Measurements from ENCODE around the gene EIF4G1.

The EIF4G1 gene

DNA sequence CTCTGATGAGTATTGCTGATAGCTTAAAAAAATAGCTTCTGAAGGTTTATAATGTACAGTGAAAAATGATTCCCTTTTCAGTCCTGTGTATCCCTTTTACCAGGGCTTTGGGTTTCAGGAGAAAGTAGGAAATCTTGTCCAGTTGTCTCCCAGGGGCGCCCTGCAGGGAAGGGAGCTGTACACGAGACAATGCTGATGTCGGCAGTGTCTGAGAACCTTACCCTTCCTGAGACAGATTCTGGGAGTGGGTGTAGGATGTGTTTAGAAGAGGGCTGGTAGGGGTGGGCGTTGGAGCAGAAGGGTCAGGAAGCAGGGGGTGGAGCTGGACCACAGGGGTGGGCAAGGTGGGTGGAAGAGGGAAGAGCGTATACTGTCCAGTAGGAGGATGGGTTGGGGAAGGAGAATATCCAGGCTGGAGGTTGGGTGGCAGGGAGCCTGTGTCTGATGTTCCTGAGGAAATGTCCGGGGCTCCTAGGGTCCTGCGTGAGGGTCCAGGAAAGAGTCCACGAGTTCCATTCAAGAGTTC is 58.0 kb downstream of the EIF4G1 start:
- no peak for DNase-seq

- no peak for DNase-seq
Observed at GRCh38 chr3:184372911-184373310, 58.5 kb downstream of the EIF4G1 start.

DNA sequence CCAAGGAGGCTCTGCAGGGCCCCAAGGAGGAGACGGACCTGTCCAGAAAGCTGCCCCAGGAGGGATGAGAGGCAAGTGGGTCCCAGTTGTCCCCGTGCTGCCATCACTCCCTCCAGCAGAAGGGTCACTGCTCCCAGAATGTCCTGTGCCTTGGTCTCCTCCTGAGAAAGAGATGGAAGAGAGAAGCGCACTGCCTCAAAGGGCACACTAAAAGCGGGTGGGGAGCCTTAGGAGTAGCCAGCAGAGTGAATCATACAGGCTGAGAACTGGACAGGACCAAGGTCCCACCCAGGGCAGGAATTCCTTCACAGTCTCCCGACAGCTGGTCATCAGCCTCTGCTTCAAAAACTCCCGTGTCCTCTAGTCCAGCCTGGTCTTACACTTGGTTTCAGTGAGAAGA is 59.0 kb downstream of the EIF4G1 start:
- no peak for DNase-seq

GRCh38 chr3:184375747-184376461 is 61.5 kb downstream of the EIF4G1 start:
- no peak for DNase-seq

GRCh38 chr3:184377374-184377773 is 63.0 kb downstream of the EIF4G1 start:
- DNase-seq: no peak

GRCh38 chr3:184377882-184378445 is 63.6 kb downstream of the EIF4G1 start, which contains the start of gene THPO:
Gene THPO (minus strand): TSS chr3:184378207. CDS start chr3:184376259, 1,948 bp downstream.
- DNase-seq: no peak

- no peak for DNase-seq
Observed at GRCh38 chr3:184378651-184379357, 64.4 kb downstream of the EIF4G1 start.

DNA sequence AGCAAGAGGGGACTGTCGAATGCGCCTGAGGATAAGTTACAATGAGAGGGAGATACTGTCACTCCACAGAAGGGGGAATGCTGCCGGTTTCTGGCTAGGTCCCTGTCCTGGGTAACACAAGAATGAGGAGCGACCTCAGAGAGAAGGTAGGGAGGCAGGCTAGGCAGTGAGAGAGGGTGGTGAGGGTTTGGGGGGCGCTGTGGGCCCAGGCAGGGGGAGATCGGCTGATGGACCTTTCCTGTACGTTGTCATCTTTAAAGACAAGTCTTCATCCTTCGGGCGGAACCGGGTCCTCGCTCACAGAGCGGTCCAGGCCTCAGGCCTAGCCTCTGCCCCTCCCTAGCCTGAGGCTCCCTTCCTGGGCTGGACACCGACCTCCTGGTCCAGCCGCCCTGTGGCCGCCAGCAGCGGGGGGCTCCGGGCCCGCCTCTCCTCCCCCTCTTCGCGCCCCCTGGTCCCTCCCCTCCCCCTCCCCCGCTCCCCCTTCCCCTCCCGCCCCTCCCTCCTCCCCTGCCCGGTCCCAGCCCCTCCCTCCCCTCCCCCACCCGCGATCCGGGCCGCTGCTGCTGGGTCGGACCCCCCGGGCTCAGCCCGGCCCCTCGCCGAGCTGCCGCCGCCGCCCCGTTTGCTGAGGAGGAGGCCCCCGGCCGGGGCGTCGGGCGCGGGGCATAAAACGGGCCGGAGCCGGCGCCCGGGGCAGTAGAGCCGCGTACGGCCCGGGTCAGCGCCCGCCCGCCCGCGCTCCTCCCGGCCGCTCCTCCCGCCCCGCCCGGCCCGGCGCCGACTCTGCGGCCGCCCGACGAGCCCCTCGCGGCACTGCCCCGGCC is 65.2 kb downstream of the EIF4G1 start, which contains the start of gene CHRD:
TSS of gene CHRD (plus strand) at position 697 of the 827 bp plus-strand sequence. CDS start 265 bp downstream, outside the sequence.
- no peak for DNase-seq

- DNase-seq: no peak
Observed at GRCh38 chr3:184380185-184380626, 65.8 kb downstream of the EIF4G1 start.

DNA sequence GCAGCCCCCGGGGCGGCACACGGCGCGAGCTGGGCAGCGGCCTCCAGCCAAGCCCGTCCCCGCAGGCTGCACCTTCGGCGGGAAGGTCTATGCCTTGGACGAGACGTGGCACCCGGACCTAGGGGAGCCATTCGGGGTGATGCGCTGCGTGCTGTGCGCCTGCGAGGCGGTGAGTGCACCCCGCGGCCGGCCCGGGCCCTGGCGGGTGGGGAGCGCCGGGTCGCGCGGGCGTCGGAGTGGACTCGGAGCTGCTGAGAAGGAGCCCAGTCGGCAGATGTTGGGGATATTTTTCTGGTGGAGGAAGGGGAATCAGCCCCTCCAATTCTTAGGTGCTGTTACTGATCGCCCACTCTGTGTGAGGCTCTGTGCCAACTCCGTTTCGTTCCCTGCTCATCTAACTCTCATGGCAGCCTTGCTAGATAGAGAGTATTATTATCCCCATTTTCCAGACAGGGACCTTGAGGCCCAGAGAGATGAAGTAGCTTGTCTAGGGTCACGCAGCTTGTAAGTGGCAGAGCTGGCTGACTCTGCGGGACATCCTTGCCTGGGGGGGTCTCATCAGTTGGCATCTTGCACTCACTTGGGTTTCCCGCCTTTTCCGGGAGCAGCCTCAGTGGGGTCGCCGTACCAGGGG is 66.3 kb downstream of the EIF4G1 start:
- no peak for DNase-seq

DNA sequence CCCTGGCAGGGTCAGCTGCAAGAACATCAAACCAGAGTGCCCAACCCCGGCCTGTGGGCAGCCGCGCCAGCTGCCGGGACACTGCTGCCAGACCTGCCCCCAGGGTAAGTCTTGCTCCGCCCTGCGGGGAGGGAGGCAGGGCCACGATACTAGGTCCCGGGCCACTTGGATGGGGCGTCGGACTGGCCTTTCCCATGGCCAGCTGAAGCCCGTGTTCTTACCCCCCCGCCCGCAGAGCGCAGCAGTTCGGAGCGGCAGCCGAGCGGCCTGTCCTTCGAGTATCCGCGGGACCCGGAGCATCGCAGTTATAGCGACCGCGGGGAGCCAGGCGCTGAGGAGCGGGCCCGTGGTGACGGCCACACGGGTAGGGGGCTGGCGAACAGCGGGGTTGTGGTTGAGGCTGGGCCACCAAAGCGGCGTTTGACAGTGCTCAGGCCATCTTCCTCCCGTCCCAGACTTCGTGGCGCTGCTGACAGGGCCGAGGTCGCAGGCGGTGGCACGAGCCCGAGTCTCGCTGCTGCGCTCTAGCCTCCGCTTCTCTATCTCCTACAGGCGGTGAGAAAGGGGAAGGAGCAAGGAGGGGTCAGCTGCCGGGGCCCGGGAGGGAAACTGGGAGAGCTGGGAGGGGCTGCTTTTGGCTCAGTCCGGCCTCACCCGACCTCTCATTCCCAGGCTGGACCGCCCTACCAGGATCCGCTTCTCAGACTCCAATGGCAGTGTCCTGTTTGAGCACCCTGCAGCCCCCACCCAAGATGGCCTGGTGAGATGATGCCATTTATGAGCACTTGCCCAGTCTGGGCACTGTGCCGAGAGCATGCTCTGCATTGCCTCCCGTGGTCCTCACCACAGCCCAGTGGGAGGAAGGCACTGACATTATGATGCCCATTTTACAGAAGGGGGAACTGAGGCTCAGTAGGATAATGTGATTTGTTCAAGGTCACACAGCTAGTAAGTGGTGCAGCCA is 67.1 kb downstream of the EIF4G1 start:
- no peak for DNase-seq

DNA sequence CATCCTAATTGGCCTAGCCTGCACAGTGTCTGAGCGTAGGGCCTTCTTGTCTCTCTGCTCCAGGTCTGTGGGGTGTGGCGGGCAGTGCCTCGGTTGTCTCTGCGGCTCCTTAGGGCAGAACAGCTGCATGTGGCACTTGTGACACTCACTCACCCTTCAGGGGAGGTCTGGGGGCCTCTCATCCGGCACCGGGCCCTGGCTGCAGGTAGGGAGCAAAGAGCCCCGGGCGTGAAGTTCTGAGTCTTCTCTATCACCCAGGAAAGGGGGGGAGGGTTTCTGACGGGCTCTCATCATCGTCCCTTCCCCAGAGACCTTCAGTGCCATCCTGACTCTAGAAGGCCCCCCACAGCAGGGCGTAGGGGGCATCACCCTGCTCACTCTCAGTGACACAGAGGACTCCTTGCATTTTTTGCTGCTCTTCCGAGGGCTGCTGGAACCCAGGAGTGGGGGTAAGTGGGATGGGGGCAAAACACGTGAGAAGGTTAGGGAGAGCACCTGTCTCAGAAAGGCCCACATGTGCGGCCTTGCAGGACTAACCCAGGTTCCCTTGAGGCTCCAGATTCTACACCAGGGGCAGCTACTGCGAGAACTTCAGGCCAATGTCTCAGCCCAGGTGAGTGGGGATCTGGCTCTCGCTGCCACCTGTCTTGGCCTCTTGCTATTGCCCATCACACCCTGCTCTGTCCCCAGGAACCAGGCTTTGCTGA is 68.1 kb downstream of the EIF4G1 start:
- DNase-seq: no peak

DNA sequence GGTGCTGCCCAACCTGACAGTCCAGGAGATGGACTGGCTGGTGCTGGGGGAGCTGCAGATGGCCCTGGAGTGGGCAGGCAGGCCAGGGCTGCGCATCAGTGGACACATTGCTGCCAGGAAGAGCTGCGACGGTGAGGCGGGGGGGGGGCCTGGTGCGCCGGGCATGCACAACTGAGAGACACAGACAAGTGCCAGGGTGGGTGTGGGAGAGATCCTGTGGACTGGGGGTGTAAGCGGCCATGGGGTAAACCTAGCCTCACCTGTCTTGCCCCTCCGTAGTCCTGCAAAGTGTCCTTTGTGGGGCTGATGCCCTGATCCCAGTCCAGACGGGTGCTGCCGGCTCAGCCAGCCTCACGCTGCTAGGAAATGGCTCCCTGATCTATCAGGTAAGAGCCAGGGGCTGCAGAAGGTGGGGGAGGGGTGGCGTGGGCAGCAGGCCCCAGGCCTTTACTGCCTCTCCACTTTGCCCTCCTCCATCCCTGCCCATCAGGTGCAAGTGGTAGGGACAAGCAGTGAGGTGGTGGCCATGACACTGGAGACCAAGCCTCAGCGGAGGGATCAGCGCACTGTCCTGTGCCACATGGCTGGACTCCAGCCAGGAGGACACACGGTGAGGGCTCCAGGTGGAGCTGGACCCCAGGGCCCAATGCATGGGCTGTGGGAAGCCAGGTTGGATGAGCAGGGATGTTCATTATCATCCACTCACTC is 68.8 kb downstream of the EIF4G1 start:
- DNase-seq: no peak

DNA sequence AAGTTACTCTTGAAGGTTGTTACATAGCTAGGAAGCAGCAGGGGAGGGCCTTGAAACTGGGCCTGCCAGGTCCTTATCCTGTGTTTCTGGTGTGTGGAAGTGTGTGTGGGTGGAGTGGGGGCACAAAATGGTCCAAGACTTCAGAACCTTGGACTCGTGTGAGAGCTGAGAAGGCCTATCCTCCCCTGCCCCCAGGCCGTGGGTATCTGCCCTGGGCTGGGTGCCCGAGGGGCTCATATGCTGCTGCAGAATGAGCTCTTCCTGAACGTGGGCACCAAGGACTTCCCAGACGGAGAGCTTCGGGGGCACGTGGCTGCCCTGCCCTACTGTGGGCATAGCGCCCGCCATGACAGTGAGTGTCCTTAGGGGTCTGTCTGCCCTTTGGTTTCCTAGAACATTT is 69.9 kb downstream of the EIF4G1 start:
- DNase-seq: no peak

Measured in NCI-H2227 treated with DMSO at 0.1 percent for 48 hours (cell line).